Smooth muscle cell (in vitro differentiated cells): ENCODE measurements around the gene CACNB4. TPM values are rescaled to one million over a fixed set of nuclear protein-coding genes. Genes with fewer than 3 reads are reported as not detected.

Experiments
- DNase-seq: peaks from one replicate; lab custom pipeline; 2025; ENCODE audit not compliant: unreplicated experiment; lab: John Stamatoyannopoulos, UW
- H2AFZ ChIP-seq: fragments of 200-600 bp; sonication (generic); 2 replicates; pipeline ENCODE4 v1.6.0; 2016; ENCODE audit warnings: antibody characterized with exemption, low read depth, mild to moderate bottlenecking
- H3F3A ChIP-seq: fragments of 200-600 bp; sonication (generic); 2 replicates; pipeline ENCODE4 v1.6.0; 2017; ENCODE audit warnings: antibody characterized with exemption, low read depth
- H3K27ac ChIP-seq: fragments of 200-600 bp; sonication (generic); 2 replicates; pipeline ENCODE4 v1.5.1; 2016; ENCODE audit warnings: low read depth, mild to moderate bottlenecking
- H3K27me3 ChIP-seq: fragments of 200-600 bp; sonication (generic); 2 replicates; pipeline ENCODE4 v1.6.1; 2016; ENCODE audit warnings: low read depth, mild to moderate bottlenecking
- H3K36me3 ChIP-seq: fragments of 200-600 bp; sonication (generic); 2 replicates; pipeline ENCODE4 v1.5.1; 2016; ENCODE audit warnings: low read depth
- H3K4me1 ChIP-seq: fragments of 200-600 bp; sonication (generic); 2 replicates; pipeline ENCODE4 v1.5.1; 2016; ENCODE audit warnings: low read depth
- H3K4me2 ChIP-seq: fragments of 200-600 bp; sonication (generic); 2 replicates; pipeline ENCODE4 v1.6.0; 2016; ENCODE audit warnings: mild to moderate bottlenecking
- H3K4me3 ChIP-seq: fragments of 200-600 bp; sonication (generic); 2 replicates; pipeline ENCODE4 v1.5.1; 2016; ENCODE audit warnings: mild to moderate bottlenecking
- H3K79me2 ChIP-seq: fragments of 200-600 bp; sonication (generic); 2 replicates; pipeline ENCODE4 v1.6.0; 2016; ENCODE audit warnings: low read depth, mild to moderate bottlenecking
- H3K9ac ChIP-seq: fragments of 200-600 bp; sonication (generic); 2 replicates; pipeline ENCODE4 v1.6.0; 2016; ENCODE audit warnings: low read depth
- H3K9me3 ChIP-seq: fragments of 200-600 bp; sonication (generic); replicated peaks from 2 replicates; pipeline ENCODE4 v1.5.1; 2016; ENCODE audit warnings: low read depth
- H4K20me1 ChIP-seq: fragments of 200-600 bp; sonication (generic); 2 replicates; pipeline ENCODE4 v1.6.0; 2016; ENCODE audit warnings: low read depth
- CTCF ChIP-seq: fragments of 200-600 bp; sonication (generic); IDR thresholded peaks from 2 replicates; pipeline ENCODE4 v1.5.1; 2017; ENCODE audit warnings: borderline replicate concordance, mild to moderate bottlenecking, antibody characterized with exemption; ENCODE audit not compliant: insufficient read depth, poor library complexity, severe bottlenecking
- WGBS: methylation state at CpG from one replicate; pipeline ENCODE4 v1.1.7; 2016; ENCODE audit warnings: low lambda C conversion rate; 5-methylcytosine and 5-hydroxymethylcytosine counted together
- polyA plus RNA-seq: library from polyadenylated mRNA; unstranded; fragments of >200 nt; fragmentation: Nextera tagmentation; extraction: Ambion mirVana; gene quantifications from 2 replicates; pipeline ENCODE4 v1.2.1, GENCODE V29; 2016
- total RNA-seq: library from RNA; depleted of rRNA; stranded (reverse); fragments of >200 nt; gene quantifications from 2 replicates; pipeline ENCODE4 v1.2.3, GENCODE V29; 2014

The CACNB4 gene
- total and polyA plus RNA-seq, 2 experiments from 2014 or later = 0.06 to 1.4 TPM

GRCh38 chr2:151852260-151853069 lies 246.4 kb downstream of the CACNB4 start:
- Histone ChIP-seq H2AFZ (no peak overlapping the region), H3K36me3 (no peaks in the 10 kb centered on the region), H4K20me1 (no peaks in the 10 kb centered on the region), H3K9me3 (no peaks in the 10 kb centered on the region), H3K4me3 (no peak overlapping the region), H3K9ac (no peak overlapping the region), H3K4me1 (no peaks in the 10 kb centered on the region), H3K79me2 (no peaks in the 10 kb centered on the region), H3K27me3 (no peaks in the 10 kb centered on the region), H3K27ac (no peak overlapping the region), H3F3A (no peaks in the 10 kb centered on the region), H3K4me2 (peak overlapping the region; percentile 66)
- WGBS = 83% methylated on average over 6 of the region's 6 CpGs
- DNase-seq = no peak
- TF ChIP-seq CTCF = no peak

GRCh38 chr2:151851761-151852160 lies 247.1 kb downstream of the CACNB4 start:
- Histone ChIP-seq H3K79me2 (no peaks in the 10 kb centered on the region), H3K4me3 (no peak overlapping the region), H3K4me1 (no peaks in the 10 kb centered on the region), H3K4me2 (peak overlapping the region; percentile 66), H3K9me3 (no peaks in the 10 kb centered on the region), H3K9ac (no peak overlapping the region), H3K36me3 (no peaks in the 10 kb centered on the region), H4K20me1 (no peaks in the 10 kb centered on the region), H3K27ac (peak overlapping the region; percentile 4), H3K27me3 (no peaks in the 10 kb centered on the region), H2AFZ (no peak overlapping the region), H3F3A (no peaks in the 10 kb centered on the region)
- no peak for DNase-seq
- 28% methylated on average over 3 of the region's 3 CpGs for WGBS
- TF ChIP-seq CTCF = no peak

DNA sequence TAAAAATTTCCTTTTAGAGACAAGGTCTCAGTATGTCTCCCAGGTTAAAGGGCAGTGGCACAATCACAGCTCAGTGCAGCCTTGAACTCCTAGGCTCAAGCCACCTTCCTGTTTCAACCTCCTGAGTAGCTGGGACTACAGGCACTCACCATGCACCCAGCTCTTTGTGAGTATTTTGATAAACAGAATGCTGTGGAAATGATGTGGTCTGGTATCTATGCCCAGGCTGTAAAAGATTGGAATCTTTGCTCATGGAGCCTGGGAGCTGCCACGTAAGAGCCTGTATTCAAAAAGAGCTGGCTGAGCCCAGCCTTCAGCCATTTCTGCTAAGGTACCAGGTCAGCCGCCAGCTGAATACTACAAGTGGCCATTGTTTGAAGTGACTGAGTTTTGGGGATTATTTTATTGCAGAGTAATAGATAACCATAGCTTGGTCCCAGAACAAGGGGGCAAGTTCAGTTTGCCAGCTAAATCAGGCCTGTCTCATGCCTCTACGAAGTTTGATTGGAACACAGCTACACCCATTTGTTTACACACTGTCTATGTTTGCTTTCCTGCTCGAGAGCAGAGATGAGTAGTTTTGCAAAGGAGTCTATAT lies 249.3 kb downstream of the CACNB4 start:
- Histone ChIP-seq H3K27me3 (no peaks in the 10 kb centered on the region), H4K20me1 (no peaks in the 10 kb centered on the region), H3K4me2 (no peak overlapping the region), H2AFZ (peak overlapping the region; percentile 11), H3K79me2 (no peaks in the 10 kb centered on the region), H3K27ac (no peak overlapping the region), H3K4me1 (no peaks in the 10 kb centered on the region), H3K9me3 (no peaks in the 10 kb centered on the region), H3K36me3 (no peaks in the 10 kb centered on the region), H3F3A (no peaks in the 10 kb centered on the region), H3K9ac (no peak overlapping the region), H3K4me3 (no peak overlapping the region)
- no peak for DNase-seq
- 62% methylated on average over 4 of the region's 4 CpGs for WGBS
- no peak for TF ChIP-seq CTCF
